HG03103 (cell line): Measurements from ENCODE around the gene OCSTAMP.

Source experiments
- ATAC-seq: cut with Tn5 transposase; IDR thresholded peaks from one replicate; pipeline ENCODE4 v1.9.1; 2021; ENCODE audit warnings: low read depth; ENCODE audit not compliant: unreplicated experiment

Gene OCSTAMP

DNA sequence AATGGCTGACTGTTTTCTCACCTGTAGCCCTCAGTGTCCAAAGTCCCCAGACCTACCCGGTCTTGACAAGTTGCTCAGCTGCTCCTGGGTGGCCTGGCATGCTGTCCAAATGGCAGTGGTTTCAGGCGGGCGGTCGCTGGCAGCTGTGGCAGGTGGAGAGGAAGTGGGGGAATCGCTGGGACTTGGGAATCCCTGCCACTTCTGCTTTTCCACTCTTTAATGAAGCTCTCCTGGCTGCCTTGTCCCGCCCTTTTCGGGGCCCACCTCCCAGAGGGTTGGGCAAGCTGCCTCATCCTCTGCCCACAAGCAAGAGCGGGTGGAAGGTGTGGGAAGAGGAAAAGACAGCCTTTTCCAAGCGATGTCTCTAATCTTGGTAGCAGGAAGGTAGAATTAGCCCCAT is at the start of gene OCSTAMP:
OCSTAMP (minus strand) TSS at position 194 of the 400 bp plus-strand sequence; CDS start at position 100, 94 bp downstream.
- ATAC-seq, result no peak

DNA sequence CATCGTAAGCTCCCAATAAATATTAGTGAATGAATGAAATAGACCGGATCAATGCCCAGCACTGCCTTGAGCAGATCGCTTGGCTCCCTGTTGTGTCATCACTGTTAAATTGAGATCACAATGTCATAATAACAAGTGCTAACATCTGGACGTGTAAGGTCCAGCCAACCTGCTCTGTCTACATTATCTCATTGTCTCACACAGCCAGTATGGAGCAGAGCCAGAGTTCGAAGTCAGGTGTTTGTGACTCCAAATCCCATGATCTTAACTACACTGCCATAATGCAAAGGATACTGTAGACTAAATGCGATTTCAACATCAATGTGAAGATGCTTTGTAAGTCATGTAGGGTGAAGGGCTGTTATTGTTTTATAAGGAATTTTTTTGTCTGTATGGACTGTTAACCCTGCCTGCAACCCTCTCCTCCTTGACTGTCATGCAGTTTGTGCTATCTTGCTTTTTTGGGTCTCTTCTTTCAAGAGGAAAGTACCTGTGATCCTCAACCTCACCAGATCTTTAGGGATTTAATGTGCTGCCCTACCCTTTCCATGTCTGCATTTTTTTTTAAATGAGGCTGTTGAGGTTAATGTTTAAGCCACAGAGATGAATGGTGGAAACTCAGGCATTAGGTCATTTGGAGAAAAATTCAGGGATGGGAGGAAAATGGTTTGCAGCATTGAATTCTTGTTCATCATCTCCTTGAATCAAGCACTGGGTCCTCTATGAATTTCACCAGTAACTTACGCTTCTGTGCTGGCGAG is 49.0 kb upstream of the OCSTAMP start:
- ATAC-seq, result no peak

GRCh38 chr20:46595933-46596332 is 45.5 kb upstream of the OCSTAMP start:
- ATAC-seq, result no peak

DNA sequence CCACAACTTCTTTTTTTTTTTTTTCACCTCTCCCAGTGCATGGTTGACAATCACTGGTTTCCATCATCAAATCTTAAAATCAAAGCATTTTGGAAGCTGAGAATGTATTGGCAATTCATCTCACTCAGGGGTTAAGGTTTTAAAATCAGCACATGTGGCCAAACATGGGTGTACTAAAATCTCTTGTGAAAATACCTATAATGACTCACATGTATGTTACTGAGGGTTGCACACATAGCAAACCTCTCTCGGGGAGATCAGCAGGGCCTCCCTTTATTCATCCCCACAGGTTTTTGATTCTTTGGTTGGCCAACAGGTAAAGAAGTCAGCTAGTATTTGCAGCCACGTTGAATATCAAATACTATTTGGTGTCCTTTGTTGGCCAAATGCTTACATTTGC is 44.3 kb upstream of the OCSTAMP start:
- ATAC-seq, result no peak

- no peak for ATAC-seq
These were observed 42.3 kb upstream of the OCSTAMP start for GRCh38 chr20:46592580-46593362.

- no peak for ATAC-seq
These were observed 40.0 kb upstream of the OCSTAMP start for GRCh38 chr20:46590443-46590842.

GRCh38 chr20:46588532-46589511 is 38.4 kb upstream of the OCSTAMP start:
- no peak for ATAC-seq

GRCh38 chr20:46587986-46588385 is 37.5 kb upstream of the OCSTAMP start:
- ATAC-seq, result no peak

DNA sequence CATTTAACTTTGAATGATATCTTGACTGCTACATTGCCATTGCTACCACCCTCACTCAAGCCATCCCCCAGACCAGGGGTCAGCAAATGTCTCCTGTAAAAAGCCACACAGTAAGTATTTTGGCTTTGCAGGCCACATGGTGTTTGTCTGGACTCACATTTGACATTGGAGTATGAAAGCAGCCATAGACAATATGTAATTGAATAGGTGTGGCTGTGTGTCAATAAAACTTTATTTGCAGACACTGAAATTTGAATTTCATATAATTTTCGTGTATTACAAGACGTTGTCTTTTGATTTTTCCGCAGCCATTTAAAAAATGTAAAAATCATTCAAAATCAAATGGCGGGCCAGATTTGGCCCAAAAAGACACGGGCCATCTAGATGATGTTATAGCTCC is 36.3 kb upstream of the OCSTAMP start:
- no peak for ATAC-seq

GRCh38 chr20:46584508-46584907 is 34.1 kb upstream of the OCSTAMP start:
- ATAC-seq, result no peak

GRCh38 chr20:46583411-46584214 is 33.2 kb upstream of the OCSTAMP start:
- no peak for ATAC-seq

DNA sequence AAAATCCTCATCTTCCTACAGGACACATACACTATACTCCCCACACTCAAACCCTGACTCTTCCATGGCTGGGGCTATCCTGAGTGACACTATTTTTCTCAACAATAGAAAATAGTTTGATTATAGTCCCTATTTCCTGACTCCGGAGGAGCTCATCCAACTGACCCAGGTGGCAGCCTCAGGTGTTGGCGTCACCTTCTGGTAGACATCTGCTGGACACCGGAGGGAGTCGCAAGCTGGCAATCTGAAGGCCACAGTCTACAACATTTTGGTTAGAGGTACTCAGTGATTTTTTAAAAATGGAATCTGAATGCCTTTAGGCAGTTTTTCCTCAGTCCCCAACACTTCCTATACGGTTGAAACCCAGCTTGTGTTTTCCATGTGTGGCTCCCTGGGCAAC is 32.2 kb upstream of the OCSTAMP start:
- ATAC-seq, result no peak

DNA sequence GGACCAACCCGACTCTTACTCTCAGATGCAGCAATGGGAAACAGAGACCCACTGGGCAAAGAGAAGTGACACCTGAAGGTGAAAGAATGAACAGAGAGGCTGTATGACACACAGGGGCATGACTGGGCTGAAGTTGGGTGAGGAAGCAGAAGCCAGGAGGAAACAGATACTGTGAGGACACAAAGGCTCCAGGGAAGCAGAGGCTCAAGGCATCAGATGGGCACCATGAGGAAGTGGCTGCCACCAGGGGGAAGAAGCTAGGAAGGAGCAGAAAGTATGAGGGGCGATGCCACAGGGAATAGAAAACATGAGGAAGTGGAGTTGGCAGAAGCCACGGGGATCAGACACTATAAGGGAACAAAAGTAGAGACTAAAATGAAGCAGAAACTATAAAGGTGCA is 30.9 kb upstream of the OCSTAMP start:
- no peak for ATAC-seq

DNA sequence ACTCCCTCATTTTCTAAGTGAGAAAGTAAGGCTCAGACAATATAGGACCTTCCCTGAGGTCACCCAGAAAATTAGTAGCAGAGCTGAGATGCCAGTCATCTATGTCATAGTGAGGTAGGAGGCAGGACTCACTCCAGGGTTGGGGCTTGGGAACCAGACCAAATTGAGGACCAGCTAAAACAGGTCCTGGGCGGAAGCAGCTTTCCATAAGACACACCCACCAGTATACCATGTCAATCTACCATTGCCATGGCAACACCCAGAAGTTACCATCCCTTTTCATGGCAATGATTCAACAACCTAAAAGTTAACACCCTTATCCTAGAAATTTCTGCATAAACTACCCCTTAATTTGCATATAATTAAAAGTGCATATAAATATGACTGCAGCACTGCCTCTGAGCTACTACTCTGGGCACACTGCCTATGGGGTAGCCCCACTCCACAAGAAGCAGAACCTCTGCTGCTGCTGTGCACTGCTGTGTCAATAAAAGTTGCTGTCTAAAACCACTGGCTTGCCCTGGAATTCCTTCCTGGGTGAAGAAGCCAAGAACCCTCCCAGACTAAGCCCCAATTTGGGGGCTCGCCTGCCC is 30.3 kb upstream of the OCSTAMP start:
- ATAC-seq, result no peak

- no peak for ATAC-seq
These were observed 28.3 kb upstream of the OCSTAMP start for GRCh38 chr20:46578745-46579144.

- no peak for ATAC-seq
These were observed 26.4 kb upstream of the OCSTAMP start for GRCh38 chr20:46576774-46577395.

DNA sequence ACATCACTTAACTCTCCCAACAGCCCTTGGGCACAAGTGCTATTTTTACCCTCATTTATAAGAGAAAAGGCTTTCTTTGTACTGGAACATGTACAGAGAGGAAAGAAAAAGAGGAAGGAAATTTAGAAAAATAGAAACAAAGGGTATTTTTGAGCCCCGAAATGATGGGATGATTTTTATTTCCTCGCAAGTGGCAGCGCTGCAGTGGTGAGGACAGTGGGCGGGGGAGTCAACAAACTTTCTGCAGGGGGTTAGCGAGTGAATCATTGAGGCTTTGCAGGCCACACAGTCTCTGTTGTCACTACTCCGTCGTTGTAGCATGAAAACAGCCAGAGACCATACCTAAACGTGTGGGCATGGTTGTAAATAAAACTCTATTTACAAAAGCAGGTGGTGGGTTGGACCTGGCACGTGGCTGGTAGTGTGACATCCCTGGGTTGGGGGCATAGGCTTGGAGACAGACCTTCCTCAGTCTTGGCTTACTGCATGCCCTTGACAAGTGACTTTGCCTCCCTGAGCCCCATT is 25.5 kb upstream of the OCSTAMP start:
- no peak for ATAC-seq

GRCh38 chr20:46575394-46575793 is 24.9 kb upstream of the OCSTAMP start:
- ATAC-seq, result no peak
